Ovary (tissue), 3 donors: ENCODE measurements around the gene SQSTM1.

Experiments
- CTCF ChIP-seq, 3 donors: fragments of 450-650 bp in 2 of 3; fragments of 200-600 bp in 1 of 3; IDR thresholded peaks; one replicate each; pipeline versions ENCODE4 v1.5.1 to v1.8.0; 2016 to 2022; ENCODE audit warnings: antibody characterized with exemption in 3 of 3, mild to moderate bottlenecking in 1 of 3
- EP300 ChIP-seq: sonication (generic); formaldehyde crosslinking; IDR thresholded peaks from one replicate; pipeline ENCODE4 v1.6.1; 2017; ENCODE audit warnings: antibody characterized with exemption
- POLR2A ChIP-seq: fragments of 450-650 bp; IDR thresholded peaks from one replicate; pipeline ENCODE4 v1.6.1; 2017; ENCODE audit warnings: antibody characterized with exemption, mild to moderate bottlenecking, moderate library complexity
- donor health status: DM: no; HTN: no; CAD: no.

DNA sequence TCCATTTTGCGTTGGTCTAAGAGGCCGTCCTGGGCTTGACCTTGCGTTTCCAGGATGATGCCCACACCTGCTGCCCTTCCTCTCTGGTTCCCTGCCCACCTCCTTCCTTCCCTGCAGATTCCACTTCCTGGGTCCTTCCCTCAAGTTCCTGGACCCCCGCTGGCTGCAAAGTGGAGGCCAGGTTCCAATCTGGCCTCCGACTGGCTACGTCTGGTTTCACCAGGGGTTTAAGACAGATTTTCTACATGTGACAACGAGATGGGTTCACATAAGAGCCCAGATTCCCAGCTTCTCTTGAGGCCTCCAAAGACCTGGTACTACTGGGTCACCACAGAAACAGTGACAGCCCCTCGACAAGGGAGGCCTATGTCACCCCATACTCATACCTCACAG is 16.2 kb upstream of the SQSTM1 start:
- TF ChIP-seq CTCF (IDR thresholded peaks at IDR 0.05) = no peak
- TF ChIP-seq EP300 = no peak
- TF ChIP-seq POLR2A = no peak
